Right lobe of liver (tissue), 4 donors: ENCODE data around the gene CORO2A.

ENCODE experiments used
- POLR2A ChIP-seq: fragments of 450-650 bp; IDR thresholded peaks from one replicate; pipeline ENCODE4 v1.6.1; 2017; ENCODE audit warnings: antibody characterized with exemption, mild to moderate bottlenecking
- TF ChIP-seq, protein P1 (sequence below), 4 donors: fragments of 200-600 bp in 3 of 4; fragments of 450-650 bp in 1 of 4; IDR thresholded peaks; one replicate each; pipeline versions ENCODE4 v1.5.1 to v1.8.0; 2016 to 2022; ENCODE audit warnings: antibody characterized with exemption in 4 of 4, mild to moderate bottlenecking in 2 of 4
- donor health status: DM: no; HTN: no; CAD: no.
- donor health status: DM: no; HTN: no; CAD: no.
- donor health status: DM: no; HTN: yes; CAD: no.

DNA sequence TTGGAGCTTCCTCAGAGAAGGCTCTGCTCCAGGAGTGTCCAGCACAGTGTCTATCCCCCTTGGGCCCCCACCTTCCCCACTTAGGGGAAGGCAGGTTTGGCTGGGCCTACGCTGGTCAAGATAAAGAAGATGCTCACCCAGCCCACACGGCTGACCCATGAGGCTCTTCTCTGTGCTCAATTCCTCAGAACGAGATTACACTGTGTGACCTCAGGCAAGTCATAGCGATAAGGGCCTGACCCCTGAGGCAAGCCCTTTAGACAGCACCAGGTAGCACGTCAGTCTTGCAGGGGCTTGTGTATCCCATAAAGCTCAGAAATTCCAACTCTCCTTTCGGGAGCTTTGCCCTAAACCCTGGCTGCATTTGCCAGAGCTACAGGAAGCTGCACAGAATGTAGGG, 32.6 kb downstream of the CORO2A start:
- no peak for TF ChIP-seq POLR2A
- TF ChIP-seq, protein P1, sequence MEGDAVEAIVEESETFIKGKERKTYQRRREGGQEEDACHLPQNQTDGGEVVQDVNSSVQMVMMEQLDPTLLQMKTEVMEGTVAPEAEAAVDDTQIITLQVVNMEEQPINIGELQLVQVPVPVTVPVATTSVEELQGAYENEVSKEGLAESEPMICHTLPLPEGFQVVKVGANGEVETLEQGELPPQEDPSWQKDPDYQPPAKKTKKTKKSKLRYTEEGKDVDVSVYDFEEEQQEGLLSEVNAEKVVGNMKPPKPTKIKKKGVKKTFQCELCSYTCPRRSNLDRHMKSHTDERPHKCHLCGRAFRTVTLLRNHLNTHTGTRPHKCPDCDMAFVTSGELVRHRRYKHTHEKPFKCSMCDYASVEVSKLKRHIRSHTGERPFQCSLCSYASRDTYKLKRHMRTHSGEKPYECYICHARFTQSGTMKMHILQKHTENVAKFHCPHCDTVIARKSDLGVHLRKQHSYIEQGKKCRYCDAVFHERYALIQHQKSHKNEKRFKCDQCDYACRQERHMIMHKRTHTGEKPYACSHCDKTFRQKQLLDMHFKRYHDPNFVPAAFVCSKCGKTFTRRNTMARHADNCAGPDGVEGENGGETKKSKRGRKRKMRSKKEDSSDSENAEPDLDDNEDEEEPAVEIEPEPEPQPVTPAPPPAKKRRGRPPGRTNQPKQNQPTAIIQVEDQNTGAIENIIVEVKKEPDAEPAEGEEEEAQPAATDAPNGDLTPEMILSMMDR (IDR thresholded peaks at IDR 0.05) = no peak
